ENCODE measurements around the gene PRSS50.

Gene PRSS50

DNA sequence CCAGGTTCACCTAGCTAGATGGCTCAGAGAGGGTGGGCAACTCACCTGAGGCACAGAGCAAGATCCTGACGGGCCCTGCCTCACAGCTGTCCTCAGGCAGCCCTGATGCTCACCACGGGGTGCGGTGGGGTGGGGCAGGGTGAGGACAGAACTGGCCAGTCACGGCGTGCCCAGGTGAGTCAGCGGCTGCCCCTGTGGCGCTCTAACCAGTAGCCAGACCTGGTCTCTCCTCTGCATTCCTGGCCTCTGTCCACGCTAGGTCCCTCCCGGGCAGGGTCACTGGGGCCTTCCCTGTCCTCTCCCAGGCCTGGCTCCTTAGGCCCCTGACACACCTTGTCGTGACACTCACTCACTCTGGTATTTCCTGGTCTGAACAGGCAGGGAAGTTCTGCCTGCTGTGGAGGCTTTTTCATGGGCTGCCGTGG is 25.1 kb downstream of the PRSS50 start:
- DNase-seq (ENCODE audit: low read depth): no peak

DNA sequence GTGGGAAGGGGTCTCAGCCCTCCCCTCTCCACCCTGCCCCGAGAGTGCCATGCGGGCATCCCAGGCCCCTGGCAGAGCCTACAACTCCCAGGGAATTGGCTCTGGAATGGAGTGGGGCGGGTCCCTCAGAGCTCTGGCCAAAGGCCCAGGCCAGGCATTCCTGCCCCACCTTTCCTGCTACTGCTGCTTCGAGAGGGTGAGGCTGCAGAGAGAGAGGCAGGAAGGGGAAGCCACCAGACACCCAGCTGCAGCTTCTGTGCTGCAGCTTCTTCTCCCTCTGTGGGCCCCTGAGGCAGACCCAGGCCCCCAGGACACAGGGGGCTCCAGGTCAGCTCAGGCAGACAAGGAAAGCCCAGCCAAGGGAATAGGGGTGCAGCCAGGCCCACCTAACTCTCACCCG is 26.9 kb downstream of the PRSS50 start:
- no peak for DNase-seq (ENCODE audit: low read depth)

DNA sequence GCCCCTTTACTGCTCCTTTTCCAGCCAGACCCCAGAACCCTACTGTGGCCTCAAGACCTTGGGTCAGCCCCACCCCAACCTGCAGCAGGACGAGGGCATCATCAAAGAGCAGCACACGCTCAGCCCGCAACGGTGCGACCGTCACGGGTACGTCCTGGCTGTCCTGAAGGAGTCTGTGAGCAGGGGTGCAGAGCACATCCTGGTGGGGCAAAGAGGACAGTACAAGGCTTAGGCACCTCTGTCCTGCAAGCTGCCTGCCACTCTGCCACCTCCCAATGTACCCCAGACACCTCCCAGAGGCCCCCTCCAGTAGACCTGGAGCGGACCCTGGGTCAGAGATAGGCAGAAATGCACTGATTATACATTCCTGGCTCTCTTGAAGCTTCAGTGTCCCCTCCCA is 32.2 kb downstream of the PRSS50 start:
- DNase-seq (ENCODE audit: low read depth): no peak

DNA sequence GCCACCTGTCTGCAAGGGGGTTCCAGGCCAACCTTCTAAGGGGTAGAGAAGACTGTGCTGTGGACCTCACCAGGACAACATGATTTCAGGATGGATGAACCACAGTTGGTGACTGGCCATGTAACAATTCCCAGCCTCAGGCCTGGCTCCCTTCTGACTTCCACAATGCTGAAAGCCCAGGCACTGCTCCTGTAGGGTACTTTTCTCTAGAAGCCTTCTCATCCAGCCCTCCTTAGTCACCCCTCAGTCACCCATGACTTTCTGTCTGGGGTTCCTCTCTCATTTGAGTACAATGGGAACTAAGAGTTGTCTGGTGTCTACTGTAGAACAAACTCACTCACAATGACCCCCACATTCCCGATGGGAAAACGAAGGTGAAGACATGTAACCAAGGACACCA is 32.8 kb downstream of the PRSS50 start:
- DNase-seq (ENCODE audit: low read depth): no peak

DNA sequence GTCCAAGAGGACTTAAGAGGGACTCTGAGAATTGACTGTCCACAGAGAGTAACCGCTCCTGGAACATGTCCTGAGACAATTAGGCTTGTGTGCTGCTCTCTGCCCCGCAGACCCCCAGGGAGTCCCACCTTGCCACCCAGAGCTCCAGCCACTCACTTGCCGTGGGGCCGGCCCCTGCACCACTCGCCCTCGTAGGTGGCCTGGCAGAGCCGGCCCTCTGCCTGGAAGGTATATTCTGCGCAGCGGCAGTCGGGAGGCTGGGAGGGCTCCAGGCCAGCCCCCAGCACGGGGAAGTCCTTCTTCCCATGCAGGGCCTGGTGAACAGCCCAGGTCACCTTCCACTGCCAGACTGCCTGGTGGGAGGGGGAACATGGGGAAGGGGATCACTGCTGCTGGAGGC is 34.7 kb downstream of the PRSS50 start:
- no peak for DNase-seq (ENCODE audit: low read depth)

DNA sequence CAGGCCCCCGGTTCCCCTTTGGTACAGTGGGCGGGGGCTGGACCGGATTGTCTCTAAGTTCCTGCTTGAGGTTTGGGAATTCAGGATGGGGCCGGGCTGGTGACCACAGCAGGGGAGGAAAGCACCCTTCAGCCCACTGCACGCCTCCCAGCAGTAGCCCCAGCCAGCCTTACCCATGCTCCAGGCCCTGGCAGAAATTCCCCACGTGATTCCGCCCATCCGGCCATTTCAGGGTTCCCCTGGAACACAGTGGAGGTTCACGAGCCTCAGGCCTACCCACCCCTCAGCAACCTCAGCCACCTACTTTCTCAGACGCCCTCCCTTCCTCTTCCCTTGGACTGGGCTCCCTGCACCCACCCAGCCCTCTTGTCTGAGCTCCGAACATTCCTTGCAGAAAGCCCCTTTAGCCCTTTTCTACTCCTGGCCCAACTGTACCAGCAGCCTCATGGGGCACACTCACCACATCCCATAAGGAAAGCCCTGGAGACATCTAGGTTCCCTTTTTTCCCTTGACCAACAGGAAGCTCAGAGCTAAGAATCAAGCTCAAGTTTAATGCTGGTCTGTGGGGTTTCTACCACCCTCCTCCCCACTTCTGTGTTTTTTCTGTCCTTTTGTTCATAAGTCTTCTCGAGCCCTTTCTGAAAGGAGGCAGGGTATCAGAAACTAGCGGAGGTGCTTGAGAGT is 35.7 kb downstream of the PRSS50 start:
- no peak for DNase-seq (ENCODE audit: low read depth)

DNA sequence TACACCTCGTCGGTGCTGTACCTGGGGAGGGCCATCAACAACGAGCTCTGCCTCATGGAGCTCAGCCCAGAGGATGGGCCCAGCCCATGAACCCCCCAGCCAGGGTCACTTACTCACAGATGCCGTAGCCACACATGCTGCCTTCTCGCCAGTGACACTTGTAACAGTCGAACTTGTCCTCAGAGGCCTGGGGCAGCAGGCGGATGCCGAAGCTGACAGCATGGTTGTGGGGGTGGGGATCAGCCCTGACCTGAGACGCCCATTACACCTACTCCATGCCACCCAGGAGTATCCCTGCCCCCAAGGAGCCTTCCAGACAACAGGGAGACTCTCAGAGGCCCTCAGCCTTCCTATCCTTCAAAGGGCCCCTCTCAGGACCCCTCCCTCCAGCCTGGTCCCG is 36.3 kb downstream of the PRSS50 start:
- DNase-seq (ENCODE audit: low read depth): no peak

DNA sequence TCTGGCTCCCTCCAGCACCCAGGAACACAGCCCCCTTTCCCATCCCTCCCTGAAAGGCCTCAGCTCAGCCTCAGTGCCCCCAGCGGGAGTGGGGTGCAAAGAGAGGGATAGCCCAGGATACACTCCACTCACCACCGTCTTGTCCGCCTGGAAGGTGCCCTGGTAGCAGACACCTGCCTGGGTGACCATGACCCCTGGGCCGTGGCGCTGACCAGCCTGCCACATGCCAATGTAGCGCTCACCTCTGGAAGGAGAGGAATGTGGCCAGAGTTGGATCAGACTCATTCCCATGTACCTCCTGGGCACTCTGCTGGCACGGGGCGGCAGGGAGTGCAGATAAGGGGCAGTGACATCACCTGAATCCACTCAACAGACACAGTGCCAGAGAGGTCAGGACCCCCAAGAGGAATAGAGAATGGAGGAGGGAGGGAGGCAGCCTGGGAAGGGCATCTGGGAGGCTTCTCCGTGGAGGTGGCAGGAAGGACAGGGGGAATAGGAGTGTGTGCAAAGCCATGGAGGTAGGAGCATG is 37.3 kb downstream of the PRSS50 start:
- no peak for DNase-seq (ENCODE audit: low read depth)

DNA sequence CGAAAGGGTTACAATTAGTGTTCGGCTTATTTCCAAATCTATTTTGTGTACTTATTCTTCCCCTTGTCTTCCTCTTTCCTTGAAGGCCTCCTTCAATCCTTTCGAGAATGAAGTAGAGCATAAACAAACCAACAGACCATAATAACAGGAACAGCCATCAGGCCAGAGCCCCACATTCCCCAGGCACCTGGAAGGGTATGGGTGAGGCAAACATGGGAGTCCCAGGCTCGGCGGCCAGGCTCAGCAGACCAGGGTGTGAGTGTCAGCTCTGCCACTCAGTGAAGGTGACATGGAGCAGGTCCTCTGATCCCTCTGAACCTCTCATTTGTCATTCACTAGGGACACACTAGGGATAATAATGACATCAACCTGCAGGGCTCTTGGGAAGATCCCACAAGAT is 38.0 kb downstream of the PRSS50 start:
- no peak for DNase-seq (ENCODE audit: low read depth)

DNA sequence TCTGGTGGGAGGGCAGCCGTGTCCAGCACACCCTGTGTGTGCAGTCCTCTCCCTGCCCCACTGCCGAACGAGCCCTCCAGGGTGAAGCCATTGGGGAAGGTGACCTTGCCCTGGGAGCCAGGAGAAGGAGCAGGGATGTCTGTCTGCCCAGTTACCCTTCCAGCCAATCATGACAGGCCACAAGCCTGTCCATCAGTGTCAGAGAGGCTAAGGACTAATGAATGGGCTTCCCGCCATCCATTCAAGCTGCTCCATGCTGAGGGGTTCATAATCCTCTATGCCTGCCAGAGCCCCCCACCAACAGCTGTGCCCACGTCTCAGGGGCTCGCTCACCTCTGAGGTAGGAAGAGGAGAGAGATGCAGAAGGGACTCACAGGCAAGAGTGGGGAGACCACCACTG is 39.4 kb downstream of the PRSS50 start:
- DNase-seq (ENCODE audit: low read depth): no peak

DNA sequence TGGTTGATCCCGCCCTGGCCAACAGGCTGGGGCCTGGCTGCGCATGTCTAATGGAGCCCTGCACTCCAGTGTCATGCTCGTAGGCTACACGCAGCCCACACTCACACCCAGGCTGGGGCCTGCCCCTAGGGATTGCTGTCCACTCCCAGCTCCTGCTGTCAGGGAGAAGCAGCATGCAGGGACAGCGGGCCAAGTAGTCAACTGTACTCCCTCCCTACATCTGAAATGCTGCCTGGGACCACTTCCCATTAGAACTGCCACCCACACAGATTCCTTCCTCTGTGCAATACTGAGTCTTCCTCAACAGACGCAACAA is 40.3 kb downstream of the PRSS50 start:
- no peak for DNase-seq (ENCODE audit: low read depth)

DNA sequence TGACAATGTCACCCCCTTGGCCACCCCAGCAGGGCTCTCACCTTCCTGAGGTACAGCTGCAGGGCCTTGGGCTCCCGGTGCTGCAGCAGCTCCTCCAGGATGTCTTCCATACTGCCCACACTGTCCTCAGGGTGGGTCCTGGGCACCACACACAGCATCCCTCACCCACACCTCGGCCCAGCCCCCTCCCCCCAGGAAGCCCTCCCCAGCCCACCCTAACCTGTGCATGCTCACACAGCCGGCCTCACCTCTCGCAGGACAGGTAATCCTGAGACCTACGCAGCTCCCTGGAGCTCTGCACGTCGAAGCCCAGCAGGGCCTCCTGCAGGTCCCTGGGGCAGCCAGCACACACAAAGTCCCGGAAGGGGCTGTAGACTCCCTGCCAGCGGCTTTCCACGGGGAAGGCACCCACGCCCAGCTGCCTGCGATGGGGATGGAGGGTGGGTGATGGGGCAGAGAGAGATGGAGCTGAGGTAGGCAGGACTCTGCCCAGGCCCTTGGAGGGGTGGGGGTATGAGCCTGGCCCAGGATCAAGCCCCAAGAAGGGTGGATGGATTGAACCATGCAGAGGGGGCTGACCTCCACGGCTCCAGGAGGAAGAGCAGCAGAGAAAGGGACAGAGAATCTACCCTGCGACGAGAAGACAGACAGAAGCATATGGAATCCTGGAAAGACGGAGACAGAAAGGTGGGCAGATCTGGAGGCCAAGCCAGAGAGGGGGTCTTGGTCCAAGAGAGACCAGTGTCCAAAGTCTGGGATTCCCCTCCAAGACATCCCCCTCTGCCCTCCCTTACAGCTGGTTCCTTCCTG is 40.9 kb downstream of the PRSS50 start:
- DNase-seq (ENCODE audit: low read depth): no peak

DNA sequence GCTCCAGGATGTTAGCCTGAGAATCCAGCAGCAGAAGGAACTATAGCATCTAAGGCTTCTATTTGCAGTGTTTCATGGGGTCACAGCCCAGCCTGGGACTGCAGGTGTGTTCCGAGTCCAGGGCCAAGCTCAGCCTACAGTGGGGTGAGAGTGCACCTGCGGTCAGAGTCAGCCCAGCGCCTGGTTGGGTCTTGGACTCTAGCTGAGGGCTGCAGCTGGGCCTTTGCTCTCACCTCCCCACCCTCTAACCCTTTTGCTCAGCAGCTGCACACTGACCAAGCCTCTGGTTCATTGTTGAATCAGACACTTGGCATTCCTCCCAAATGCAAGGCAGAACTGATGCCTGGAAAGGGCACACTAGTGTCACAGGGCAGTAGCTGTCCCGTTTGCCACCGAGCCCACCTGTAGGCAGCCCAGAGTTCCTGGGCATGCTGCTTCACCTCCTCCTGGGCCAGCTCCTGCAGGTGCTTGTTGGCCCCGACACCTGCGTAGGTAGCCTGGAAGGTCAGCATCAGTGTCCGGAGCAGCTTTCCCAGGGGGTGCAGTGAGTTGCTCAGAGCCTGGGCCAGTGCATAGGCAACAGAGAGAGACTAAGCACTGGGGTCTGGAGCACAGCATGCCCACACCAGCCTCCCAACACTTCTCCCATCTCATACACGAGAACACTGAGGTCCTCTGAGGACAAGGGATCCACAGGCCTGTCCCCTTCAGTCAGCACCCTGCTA is 41.7 kb downstream of the PRSS50 start:
- no peak for DNase-seq (ENCODE audit: low read depth)

DNA sequence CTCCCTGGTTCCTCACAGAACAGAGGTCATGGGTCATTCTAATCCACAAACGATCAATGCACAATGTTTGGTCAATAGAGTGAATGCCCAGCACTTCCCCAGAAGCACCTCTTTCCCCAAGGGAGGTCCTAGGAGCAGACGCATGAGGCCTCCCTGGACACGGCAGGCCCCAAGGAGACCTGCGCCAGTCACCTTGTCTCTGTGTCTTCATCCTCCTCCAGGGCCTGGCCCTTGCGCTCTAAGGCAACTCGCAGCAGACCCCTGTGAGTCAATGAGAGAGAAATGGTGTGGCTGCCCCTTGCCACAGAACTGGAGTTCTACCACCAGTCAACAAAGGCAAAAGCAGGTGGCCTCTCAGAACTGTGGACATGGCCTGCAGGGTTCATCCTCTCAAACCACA is 42.2 kb downstream of the PRSS50 start:
- no peak for DNase-seq (ENCODE audit: low read depth)

DNA sequence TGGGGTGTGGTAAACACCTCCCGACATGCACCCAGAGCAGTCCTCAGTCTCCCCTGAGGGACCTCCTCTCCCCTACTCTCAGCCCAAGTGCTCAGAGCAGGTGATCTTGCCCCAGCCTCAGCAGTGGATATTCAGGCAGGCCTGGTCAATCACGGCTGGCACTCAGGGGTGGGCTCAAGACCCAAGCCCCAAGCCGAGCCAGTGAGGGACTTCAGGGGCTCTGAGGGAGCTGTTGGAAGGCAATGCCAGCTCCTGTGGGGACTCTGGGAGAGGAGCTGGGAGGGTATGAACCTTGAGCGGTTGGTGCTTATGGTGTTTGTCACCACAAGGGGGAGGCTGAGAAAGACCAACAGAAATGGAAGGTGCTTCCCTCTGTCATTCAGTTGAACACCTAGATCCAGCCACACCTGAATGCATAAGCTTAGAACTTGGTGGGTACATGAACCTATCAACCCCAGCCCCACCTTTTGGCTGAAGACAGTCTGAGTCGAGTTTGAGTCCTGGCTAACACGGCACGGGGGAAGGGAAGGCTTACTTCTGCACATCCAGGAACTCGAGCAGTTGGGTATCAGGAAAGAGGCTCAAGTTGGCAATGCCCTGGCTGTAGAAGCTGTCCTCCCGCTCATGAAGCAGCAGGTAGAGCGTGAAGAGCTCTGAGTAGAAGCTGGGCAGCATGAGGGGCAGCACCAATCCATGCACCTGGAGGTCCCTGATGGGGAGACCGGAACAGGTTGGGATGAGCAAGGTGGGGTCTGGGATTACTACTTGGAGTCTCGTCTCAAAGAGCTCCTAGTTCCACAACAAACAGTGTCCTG is 43.4 kb downstream of the PRSS50 start:
- DNase-seq (ENCODE audit: low read depth): no peak

DNA sequence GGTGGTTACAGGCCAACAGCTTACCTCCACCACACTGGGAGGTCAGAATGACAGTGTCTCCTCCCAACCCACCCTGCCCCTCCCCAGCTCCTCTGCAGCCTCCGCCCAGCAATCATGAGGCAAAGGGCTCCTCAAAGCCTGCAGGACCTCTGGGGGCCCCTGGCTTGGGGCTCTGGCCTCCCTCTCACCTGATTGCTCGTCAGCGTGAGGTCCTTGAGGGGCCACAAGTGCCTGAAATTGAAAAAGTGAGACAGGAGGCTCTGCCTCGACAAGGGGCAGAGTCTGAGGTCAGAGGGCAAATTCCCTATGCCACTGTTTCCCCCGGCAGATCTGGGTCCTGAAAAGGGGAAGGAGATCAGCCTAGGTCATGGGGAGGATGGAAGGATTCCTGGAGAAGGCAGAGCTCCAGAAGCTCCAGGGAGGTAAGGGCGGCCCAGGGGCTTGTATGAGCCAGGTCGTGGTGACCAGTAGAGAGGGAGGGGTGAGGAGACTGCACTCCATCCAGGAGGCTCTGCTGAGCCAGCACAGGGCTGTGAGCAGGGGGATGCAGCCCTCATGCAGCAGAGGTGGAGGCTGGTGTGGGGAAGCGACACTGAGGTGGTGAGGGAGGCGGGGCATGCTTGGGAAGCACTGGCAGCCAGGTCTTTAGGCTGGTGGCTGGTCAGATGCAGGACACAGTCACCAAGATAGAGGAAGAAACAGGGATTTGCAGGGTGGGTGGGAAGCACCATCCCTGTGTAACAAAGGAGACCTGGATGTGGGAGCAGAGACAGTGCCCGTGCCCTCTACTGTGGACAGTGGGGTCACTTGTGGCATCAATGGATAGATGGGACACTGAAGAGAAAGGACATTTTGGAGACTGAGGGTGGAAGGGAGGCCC is 44.3 kb downstream of the PRSS50 start:
- DNase-seq (ENCODE audit: low read depth): no peak

DNA sequence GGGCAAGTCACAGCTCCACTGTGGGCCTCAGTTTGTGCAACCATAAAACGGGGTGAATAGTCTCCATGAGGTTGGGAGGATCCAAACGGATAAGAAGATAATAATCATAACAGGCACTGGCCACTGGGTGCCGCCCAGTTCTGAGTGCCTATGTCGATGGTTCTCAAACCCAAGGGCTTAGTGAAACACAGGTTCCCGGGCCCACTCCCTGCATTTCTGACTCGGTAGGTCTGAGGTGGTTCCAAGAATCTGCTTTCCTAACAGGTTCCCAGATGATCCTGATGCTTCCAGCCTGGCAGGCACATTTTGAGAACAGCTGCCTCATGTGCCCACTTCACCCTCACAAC is 45.3 kb downstream of the PRSS50 start:
- no peak for DNase-seq (ENCODE audit: low read depth)

DNA sequence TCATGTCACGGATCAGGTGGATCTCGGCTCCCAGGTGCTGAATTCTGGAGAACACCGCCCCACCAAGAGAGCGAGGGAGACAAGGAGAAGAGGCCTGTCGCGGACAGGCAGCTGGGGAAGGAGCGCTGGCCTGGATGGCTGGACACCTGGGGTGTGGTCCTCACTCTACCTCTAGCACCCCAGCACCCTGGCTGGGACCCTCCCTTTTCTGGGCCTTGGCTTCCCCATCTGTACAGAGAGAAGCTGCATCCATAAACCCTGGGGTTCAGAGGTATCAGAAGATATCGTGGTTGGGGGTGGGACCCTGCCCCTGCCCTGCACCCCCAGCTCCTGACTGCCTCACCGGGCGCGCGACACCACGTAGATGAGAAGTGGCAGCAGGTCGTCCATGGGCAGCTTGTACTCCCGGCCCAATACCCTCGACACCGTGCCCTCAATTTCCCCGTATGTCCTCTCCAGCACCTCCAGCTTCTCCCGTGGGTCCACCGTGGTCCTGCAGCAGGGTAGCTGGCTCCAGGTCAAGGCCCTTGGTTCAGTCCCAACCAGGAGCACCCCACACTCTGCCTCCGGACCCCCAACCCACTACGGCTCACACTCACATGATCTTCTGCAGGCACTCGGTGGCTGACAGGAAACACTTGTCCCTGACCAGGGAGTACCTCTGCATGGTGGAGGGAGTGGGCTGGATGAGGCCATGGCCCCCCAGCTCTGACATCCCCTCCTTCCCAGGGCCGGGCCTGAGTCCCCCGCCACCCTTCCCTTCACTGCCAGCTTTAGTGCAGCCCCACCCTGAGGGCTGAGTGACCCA is 45.9 kb downstream of the PRSS50 start:
- no peak for DNase-seq (ENCODE audit: low read depth)

DNA sequence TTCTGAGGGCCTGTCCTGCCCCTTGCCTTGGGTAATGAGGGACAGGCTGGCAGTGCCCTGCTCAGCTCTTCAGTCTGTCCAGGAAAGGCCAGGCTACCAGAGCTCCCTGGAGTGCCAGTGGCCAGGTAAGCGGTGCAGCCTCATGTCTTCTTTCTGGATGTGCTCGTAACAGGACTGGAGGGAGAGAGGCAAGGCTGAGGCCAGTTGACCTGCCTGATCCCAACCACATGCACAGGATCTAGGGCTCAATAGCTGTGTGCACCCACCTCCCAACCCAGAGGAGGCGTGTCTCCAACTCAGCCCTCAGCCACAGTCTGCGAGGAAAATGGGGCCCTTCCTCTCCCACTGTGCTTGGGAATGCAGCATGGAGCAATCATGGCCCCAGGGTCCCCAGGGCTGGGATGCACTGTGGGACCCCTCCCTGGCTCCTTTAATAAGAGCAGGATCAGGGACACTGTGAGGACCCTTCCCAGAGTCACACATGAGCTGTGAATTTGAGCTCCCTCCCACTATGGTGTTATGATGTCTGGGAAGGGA is 46.7 kb downstream of the PRSS50 start:
- DNase-seq (ENCODE audit: low read depth): no peak

Measured in amniotic epithelial cell (primary cell).